D341Med (cell line): ENCODE data around the gene CCDC80.

Experiments used
- DNase-seq: peaks from one replicate; pipeline ENCODE4 v3.0.0; 2012; ENCODE audit warnings: low spot score

The CCDC80 gene

GRCh38 chr3:112654979-112655378 lies 14.0 kb upstream of the CCDC80 start:
- no peak for DNase-seq

- DNase-seq: no peak
Observed at GRCh38 chr3:112654492-112654891, 13.5 kb upstream of the CCDC80 start.

GRCh38 chr3:112653881-112654300 lies 12.9 kb upstream of the CCDC80 start:
- DNase-seq: no peak

- DNase-seq: no peak
Observed at GRCh38 chr3:112653209-112653871, 12.4 kb upstream of the CCDC80 start.

GRCh38 chr3:112651516-112651915 lies 10.6 kb upstream of the CCDC80 start:
- DNase-seq: no peak

- no peak for DNase-seq
Observed at GRCh38 chr3:112651071-112651470, 10.1 kb upstream of the CCDC80 start.

GRCh38 chr3:112650482-112650881 lies 9.5 kb upstream of the CCDC80 start:
- no peak for DNase-seq

GRCh38 chr3:112649478-112649735 lies 8.5 kb upstream of the CCDC80 start:
- no peak for DNase-seq

- no peak for DNase-seq
Observed at GRCh38 chr3:112647122-112647521, 6.2 kb upstream of the CCDC80 start.

- no peak for DNase-seq
Observed at GRCh38 chr3:112646623-112647022, 5.7 kb upstream of the CCDC80 start.

GRCh38 chr3:112644453-112644852 lies 3.5 kb upstream of the CCDC80 start:
- no peak for DNase-seq

GRCh38 chr3:112643621-112644240 lies 2.8 kb upstream of the CCDC80 start:
- no peak for DNase-seq

GRCh38 chr3:112642912-112643506 lies 2.1 kb upstream of the CCDC80 start:
- peak; percentile 85 for DNase-seq

GRCh38 chr3:112640276-112640929 lies 540 bp downstream of the CCDC80 start:
- no peak for DNase-seq

GRCh38 chr3:112639455-112640225 lies 1.3 kb downstream of the CCDC80 start:
- DNase-seq: no peak

- DNase-seq: no peak
Observed at GRCh38 chr3:112638327-112639020, 2.5 kb downstream of the CCDC80 start.

- DNase-seq: no peak
Observed at GRCh38 chr3:112637700-112638099, 3.2 kb downstream of the CCDC80 start.

- DNase-seq: no peak
Observed at GRCh38 chr3:112635674-112636073, 5.3 kb downstream of the CCDC80 start.

- DNase-seq: no peak
Observed at GRCh38 chr3:112634786-112635541, 6.0 kb downstream of the CCDC80 start.

GRCh38 chr3:112633757-112634156 lies 7.2 kb downstream of the CCDC80 start:
- DNase-seq: no peak

GRCh38 chr3:112633191-112633590 lies 7.8 kb downstream of the CCDC80 start:
- no peak for DNase-seq
